ENCODE data around the gene CNTN4.

- no peak for TF ChIP-seq CTCF (conservative IDR thresholded peaks at IDR 0.05; ENCODE audit: low read depth in 2 of 2)
- TF ChIP-seq POLR2AphosphoS5 (IDR thresholded peaks at IDR 0.05; ENCODE audit: low read depth) = no peak
- TF ChIP-seq EZH2 (IDR thresholded peaks at IDR 0.05; ENCODE audit: low read depth, unreplicated experiment) = no peak
These were observed 780.4 kb downstream of the CNTN4 start for GRCh38 chr3:2879023-2879422.

All from GM23338 (cell line).